ENCODE measurements around the gene ATOH8.
A peak's percentile ranks its signal among the peaks of the same experiment; 100 is the strongest.

- TF ChIP-seq, protein P1, sequence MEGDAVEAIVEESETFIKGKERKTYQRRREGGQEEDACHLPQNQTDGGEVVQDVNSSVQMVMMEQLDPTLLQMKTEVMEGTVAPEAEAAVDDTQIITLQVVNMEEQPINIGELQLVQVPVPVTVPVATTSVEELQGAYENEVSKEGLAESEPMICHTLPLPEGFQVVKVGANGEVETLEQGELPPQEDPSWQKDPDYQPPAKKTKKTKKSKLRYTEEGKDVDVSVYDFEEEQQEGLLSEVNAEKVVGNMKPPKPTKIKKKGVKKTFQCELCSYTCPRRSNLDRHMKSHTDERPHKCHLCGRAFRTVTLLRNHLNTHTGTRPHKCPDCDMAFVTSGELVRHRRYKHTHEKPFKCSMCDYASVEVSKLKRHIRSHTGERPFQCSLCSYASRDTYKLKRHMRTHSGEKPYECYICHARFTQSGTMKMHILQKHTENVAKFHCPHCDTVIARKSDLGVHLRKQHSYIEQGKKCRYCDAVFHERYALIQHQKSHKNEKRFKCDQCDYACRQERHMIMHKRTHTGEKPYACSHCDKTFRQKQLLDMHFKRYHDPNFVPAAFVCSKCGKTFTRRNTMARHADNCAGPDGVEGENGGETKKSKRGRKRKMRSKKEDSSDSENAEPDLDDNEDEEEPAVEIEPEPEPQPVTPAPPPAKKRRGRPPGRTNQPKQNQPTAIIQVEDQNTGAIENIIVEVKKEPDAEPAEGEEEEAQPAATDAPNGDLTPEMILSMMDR (IDR thresholded peaks at IDR 0.05), result peak; percentile 95 to 98 (median 96)
- TF ChIP-seq POLR2A (IDR thresholded peaks at IDR 0.05) (no peak), EP300 (IDR thresholded peaks at IDR 0.05) (no peak), POLR2AphosphoS5 (IDR thresholded peaks at IDR 0.05) (no peak)
These were observed 60.4 kb downstream of the ATOH8 start for GRCh38 chr2:85813982-85814801.
